ENCODE measurements around the gene TLX2. TPM values are rescaled to one million over a fixed set of nuclear protein-coding genes. Genes with fewer than 3 reads are reported as not detected.

The TLX2 gene
- total and polyA plus RNA-seq, 2 of the 8 experiments (the other 6 are each of a cell fraction or from before 2014, with no cell fraction given), result 0.06 to 0.17 TPM

- Histone ChIP-seq H2BK120ac (replicated peaks; ENCODE audit: low read depth, low read length) (no peak overlapping the region), H3K14ac (ENCODE audit: insufficient read length) (no peak overlapping the region), H3K23ac (ENCODE audit: insufficient read length) (no peak overlapping the region), H3K9me3 (ENCODE audit: insufficient read depth in 2 of 2, low read depth in 1 of 2, low read length in 1 of 2) (no peaks in the 10 kb centered on the region), H3K27me3 (replicated peaks in 1 of 4; ENCODE audit: control insufficient read depth in 3 of 4, extremely low read depth in 1 of 4, insufficient read depth in 3 of 4, low read length in 3 of 4) (peaks cover 65 to 84% (median 82%) of the 10 kb centered on the region in 4 experiments), H3K4ac (replicated peaks; ENCODE audit: insufficient read length, low read depth, low read length) (no peak overlapping the region), H4K5ac (ENCODE audit: insufficient read length, low read depth, low read length) (peak overlapping the region; percentile 32), H3K36me3 (ENCODE audit: control insufficient read depth in 2 of 4, insufficient read depth in 4 of 4, low read length in 3 of 4) (peaks cover 0 to 9% (median 4%) of the 10 kb centered on the region in 4 experiments; a peak in 6 of 8 replicates), H2BK5ac (ENCODE audit: low read depth, low read length) (peak overlapping the region; percentile 35; the same call in 1 of the 2 replicates), H3K27ac (ENCODE audit: low read depth, low read length) (no peak overlapping the region), H3K79me1 (ENCODE audit: low read depth, low read length) (no peaks in the 10 kb centered on the region), H2BK12ac (ENCODE audit: low read depth, low read length) (no peak overlapping the region), H3K79me2 (ENCODE audit: control insufficient read depth in 1 of 2, insufficient read depth in 2 of 2, low read length in 2 of 2) (peaks cover 0 to 3% of the 10 kb centered on the region in 2 experiments; a peak in 1 of 4 replicates), H4K91ac (replicated peaks; ENCODE audit: insufficient read length, low read length) (peak overlapping the region; percentile 17), H4K20me1 (replicated peaks in 1 of 2; ENCODE audit: control insufficient read depth in 1 of 2, insufficient read depth in 2 of 2, low read length in 2 of 2) (peaks cover 0 to 12% of the 10 kb centered on the region in 2 experiments), H3K4me1 (replicated peaks in 1 of 4; ENCODE audit: control insufficient read depth in 3 of 4, insufficient read depth in 4 of 4, low read length in 3 of 4) (peaks cover 7 to 62% (median 40%) of the 10 kb centered on the region in 4 experiments), H3K23me2 (ENCODE audit: low read depth, low read length) (peaks cover 35% of the 10 kb centered on the region; the same call in 1 of the 2 replicates), H2BK20ac (ENCODE audit: low read length) (no peak overlapping the region), H2AK5ac (ENCODE audit: low read depth, low read length) (no peak overlapping the region), H2BK15ac (ENCODE audit: low read length) (peak overlapping the region; percentile 16; the same call in 1 of the 2 replicates), H3K4me2 (ENCODE audit: insufficient read depth in 1 of 2, low read depth in 2 of 2, low read length in 2 of 2) (peak overlapping the region; percentile 78 to 88), H3K9ac (replicated peaks in 1 of 4; ENCODE audit: extremely low read depth in 1 of 4, low read depth in 3 of 4, low read length in 3 of 4) (peak overlapping the region in 1 of 4 experiments; percentile 14; a peak in 1 of 7 replicates), H3K4me3 (ENCODE audit: extremely low read depth in 1 of 4, insufficient read depth in 2 of 4, low read depth in 3 of 4, low read length in 4 of 4) (peak overlapping the region; percentile 36 to 65 (median 54)), H3K56ac (replicated peaks; ENCODE audit: insufficient read length, low read depth, low read length) (peak overlapping the region; percentile 10), H4K8ac (ENCODE audit: extremely low read depth, insufficient read depth, low read length) (peak overlapping the region; percentile 82), H2AFZ (ENCODE audit: low read length) (peak overlapping the region; percentile 17; the same call in 1 of the 2 replicates), H3K18ac (ENCODE audit: extremely low read depth, low read length) (peak overlapping the region; percentile 25)
- POLR2A ChIA-PET (ENCODE audit: partially characterized antibody), result interaction anchor here (0.8 to 9.4 kb wide), 14 partner anchors 10 to 84 kb away, joined by 3 to 73 read pairs (median 6); partner anchors contain the start of genes AUP1, CCDC142, HTRA2 and TLX2
- CTCF ChIA-PET (ENCODE audit: partially characterized antibody), result interaction anchor here (0.8 to 3.5 kb wide), 14 partner anchors 11 to 89 kb away, joined by 3 to 20 read pairs (median 4); partner anchors contain the start of genes CCDC142, DQX1, INO80B and TLX2
- WGBS, 2 experiments (ENCODE audit: extremely low coverage in 1 of 2, insufficient coverage in 1 of 2, insufficient read length in 1 of 2, insufficient replicate concordance in 2 of 2, low coverage in 1 of 2, low lambda C conversion rate in 2 of 2, missing lambda C conversion rate in 1 of 2), result 1% methylated on average over 63 of the region's 67 CpGs; no CpG with 5 or more reads in 1 of the 2 experiments
- DNase-seq (ENCODE audit: low read depth in 1 of 2, low spot score in 2 of 2) (peak in 1 of 2 experiments; percentile 80), FAIRE-seq (no peak)
- TF ChIP-seq CHD1 (IDR thresholded peaks at IDR 0.05; ENCODE audit: low read depth, low read length) (no peak), SIX5 (IDR thresholded peaks at IDR 0.05; ENCODE audit: low read depth, low read length) (no peak), SUZ12 (IDR thresholded peaks at IDR 0.05; ENCODE audit: low read length) (peak; percentile 90), ASH2L (IDR thresholded peaks at IDR 0.05; ENCODE audit: low read length) (peak; percentile 33), EP300 (IDR thresholded peaks at IDR 0.05; ENCODE audit: borderline replicate concordance in 1 of 2, low read depth in 2 of 2, low read length in 2 of 2) (no peak), CTCF (IDR thresholded peaks at IDR 0.05; ENCODE audit: control extremely low read depth in 1 of 3, insufficient read depth in 1 of 3, low read depth in 1 of 3, low read length in 3 of 3) (peak in 1 of 3 experiments; percentile 14; a peak in 2 of 4 replicates), CTBP2 (IDR thresholded peaks at IDR 0.05; ENCODE audit: borderline replicate concordance, insufficient read depth, insufficient read length, low read length) (peak; percentile 24)
Measured at GRCh38 chr2:74502720-74503505, 11.3 kb upstream of the TLX2 start.

Measured in H1 (cell line).